Measurements from ENCODE around the gene TBC1D20.

The TBC1D20 gene

GRCh38 chr20:412081-412480 is 50.3 kb downstream of the TBC1D20 start:
- H3K4me3 ChIP-seq (ENCODE audit: low read depth, low read length) = no peak overlapping the region
- DNase-seq (ENCODE audit: low read depth) = no peak
- no peak for TF ChIP-seq CTCF (conservative IDR thresholded peaks at IDR 0.05; ENCODE audit: low read depth, low read length)

DNA sequence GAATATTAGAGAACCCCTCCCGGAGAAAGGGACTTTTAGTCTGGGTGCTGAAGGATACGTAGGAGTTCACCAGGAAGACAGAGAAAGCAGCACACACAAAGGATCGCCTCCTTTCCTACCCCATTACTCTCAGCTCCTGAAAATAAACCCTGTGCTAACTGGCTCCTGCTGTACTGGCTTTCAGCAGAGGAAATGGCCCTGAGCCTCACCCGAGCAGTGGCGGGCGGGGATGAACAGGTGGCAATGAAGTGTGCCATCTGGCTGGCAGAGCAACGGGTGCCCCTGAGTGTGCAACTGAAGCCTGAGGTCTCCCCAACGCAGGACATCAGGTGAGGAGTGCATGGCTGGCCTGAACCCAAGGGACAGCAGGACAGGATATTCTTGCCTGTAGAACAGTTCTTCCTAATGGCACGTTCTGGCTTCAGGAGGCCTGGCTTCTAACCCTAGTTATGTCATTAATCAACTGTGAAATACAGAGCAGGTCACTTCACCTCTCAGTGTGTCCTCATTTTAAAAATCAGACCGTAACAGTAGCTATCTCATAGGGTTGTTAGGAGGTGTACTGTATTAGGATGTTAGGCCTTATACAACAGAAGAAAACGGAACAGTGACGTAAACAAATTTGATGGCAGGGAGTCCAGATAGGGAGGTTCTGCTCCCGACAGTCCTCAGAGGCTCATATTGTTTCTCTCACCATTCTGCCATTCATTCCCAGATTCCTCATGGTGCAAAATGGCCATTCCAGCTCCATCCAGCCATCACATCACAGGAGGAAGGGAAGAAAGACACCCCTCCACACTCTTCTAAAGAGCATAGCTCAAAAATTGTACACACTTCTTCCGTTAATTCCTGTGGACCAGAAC is 52.4 kb downstream of the TBC1D20 start:
- H3K4me3 ChIP-seq (ENCODE audit: low read depth, low read length) = peak overlapping the region; percentile 70
- no peak for TF ChIP-seq CTCF (conservative IDR thresholded peaks at IDR 0.05; ENCODE audit: low read depth, low read length)
- no peak for DNase-seq (ENCODE audit: low read depth)

DNA sequence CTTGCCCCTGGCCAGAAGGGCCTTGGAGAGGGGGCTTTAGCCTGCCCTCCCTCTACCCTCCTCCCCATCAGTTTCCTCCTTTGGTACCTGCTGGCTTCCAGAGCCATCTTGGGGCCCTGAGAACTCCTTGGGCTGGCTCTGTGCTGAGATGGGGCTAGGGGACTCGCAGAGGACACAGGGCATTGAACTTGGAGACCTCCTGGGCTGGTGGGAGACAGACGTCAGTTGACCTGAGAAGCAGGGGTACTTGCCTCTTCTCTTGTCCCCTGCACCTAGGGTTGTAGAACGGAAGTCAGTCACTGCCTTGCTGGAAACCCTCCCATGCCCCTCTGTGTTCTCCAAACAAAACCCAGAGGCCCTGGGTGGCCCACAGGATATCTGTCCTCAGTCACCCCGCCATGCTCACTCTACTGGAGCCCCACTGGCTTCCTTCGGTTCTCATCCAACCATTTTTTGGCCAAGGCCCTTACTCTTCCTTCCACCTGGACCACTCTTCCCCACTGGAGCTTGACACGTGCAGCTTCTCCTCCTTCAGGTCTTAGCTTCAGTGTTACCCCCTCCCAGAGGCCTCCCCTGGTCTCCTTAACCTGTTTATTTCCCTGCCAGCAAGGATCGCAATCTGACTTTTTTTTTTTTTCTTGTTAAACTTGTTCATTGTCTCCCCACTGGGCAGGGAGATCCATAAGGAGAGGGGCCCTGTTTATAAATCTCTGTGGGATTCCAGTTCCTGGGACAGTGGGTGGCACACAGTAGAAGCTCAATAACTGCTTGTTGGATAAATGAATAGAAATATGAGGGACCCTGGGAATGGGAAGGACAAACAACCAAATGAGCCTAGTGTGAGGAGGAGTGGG is 53.3 kb downstream of the TBC1D20 start:
- no peak for TF ChIP-seq CTCF (conservative IDR thresholded peaks at IDR 0.05; ENCODE audit: low read depth, low read length)
- H3K4me3 ChIP-seq (ENCODE audit: low read depth, low read length) = peak overlapping the region; percentile 70
- no peak for DNase-seq (ENCODE audit: low read depth)

GRCh38 chr20:407953-408842 is 54.1 kb downstream of the TBC1D20 start, which contains the start of gene RBCK1:
RBCK1 (plus strand) TSS chr20:408299; CDS start chr20:408758, 459 bp downstream.
- TF ChIP-seq CTCF (conservative IDR thresholded peaks at IDR 0.05; ENCODE audit: low read depth, low read length) = no peak
- peak within 1 kb of the TSS; percentile 70 for H3K4me3 ChIP-seq (ENCODE audit: low read depth, low read length)
- DNase-seq (ENCODE audit: low read depth) = peak; percentile 81

DNA sequence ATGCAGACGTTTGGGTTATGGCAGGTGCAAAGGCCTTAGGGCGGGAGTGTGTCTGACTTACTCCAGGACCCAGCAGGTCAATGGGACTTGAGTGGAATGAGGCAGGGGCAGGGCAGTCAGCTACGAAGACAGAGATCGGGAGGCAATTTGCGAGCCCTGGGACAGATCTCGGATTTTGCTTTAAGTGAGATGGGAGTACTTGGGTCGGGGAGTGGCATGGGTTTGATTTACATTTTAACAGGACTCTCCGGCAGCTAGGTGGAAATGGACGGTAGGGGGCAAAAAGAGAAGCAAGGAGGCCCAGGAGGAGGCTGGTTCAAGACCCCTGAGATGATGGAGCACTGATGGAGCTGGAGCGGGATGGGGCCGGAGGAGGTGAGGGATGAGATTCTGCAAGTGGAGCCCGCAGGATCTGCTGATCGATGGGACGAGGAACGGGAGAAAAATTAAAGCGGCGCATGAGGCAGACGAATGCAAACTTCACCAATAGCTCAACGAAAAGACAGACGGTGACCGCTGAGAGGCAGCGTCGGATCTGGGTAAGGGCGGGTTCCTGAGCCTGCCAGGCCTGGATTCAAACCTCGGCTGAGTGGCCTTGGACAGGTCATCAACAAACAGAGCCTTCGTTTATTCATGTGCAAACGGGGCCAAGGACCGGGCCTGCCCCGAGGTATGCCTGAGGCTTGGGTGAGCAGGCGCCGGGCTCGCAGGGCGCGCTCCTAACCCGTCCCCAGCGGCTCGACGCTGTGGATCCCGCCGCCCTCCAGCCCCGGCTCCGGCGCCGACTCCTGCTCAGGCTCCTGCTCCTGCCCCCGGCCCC is 55.0 kb downstream of the TBC1D20 start:
- H3K4me3 ChIP-seq (ENCODE audit: low read depth, low read length) = peak overlapping the region; percentile 65
- DNase-seq (ENCODE audit: low read depth) = peak; percentile 81
- TF ChIP-seq CTCF (conservative IDR thresholded peaks at IDR 0.05; ENCODE audit: low read depth, low read length) = peak; percentile 46

All from choroid plexus epithelial cell (primary cell).